Activated CD4-positive, alpha-beta memory T cell treated with anti-CD3 and anti-CD28 coated beads for 36 hours (primary cell): ENCODE results near the gene GIMAP7. TPM values are rescaled to one million over a fixed set of nuclear protein-coding genes. Genes with fewer than 3 reads are reported as not detected.
"Not testable (repeated sequence)": the region's sequence is repeated elsewhere in the genome, so short reads cannot be mapped to it uniquely, and the experiment has no call there.

ENCODE experiments used
- CTCF ChIA-PET: fragments of 350-600 bp; sonication (Branson Sonifier 250); formaldehyde crosslinking; loops from one replicate; lab custom pipeline; 2021; ENCODE audit warnings: antibody characterized with exemption, inconsistent platforms; lab: Charles Lee
- POLR2A ChIA-PET: fragments of 350-600 bp; sonication (Branson Sonifier 250); formaldehyde crosslinking; loops from one replicate; lab custom pipeline; 2021; ENCODE audit warnings: antibody characterized with exemption; lab: Charles Lee
- DNase-seq: peaks from one replicate; pipeline ENCODE4 v3.0.0-alpha.2; 2020
- H3K27ac Mint-ChIP-seq: one replicate; pipeline ENCODE4 v1.8.0; 2021; ENCODE audit warnings: mixed read lengths
- H3K27me3 Mint-ChIP-seq: one replicate; pipeline ENCODE4 v1.8.0; 2021; ENCODE audit warnings: mixed read lengths
- H3K36me3 Mint-ChIP-seq: one replicate; pipeline ENCODE4 v1.8.0; 2021; ENCODE audit warnings: mixed read lengths
- H3K4me1 Mint-ChIP-seq: one replicate; pipeline ENCODE4 v1.8.0; 2021; ENCODE audit warnings: low read depth, mixed read lengths
- H3K4me3 Mint-ChIP-seq: one replicate; pipeline ENCODE4 v1.8.0; 2021; ENCODE audit warnings: mild to moderate bottlenecking, mixed read lengths
- H3K9me3 Mint-ChIP-seq: one replicate; pipeline ENCODE4 v1.8.0; 2021; ENCODE audit warnings: mixed read lengths
- intact Hi-C: fragments of 100-400 bp; cut with micrococcal nuclease; formaldehyde crosslinking; loops from one replicate; pipeline ENCODE4 v1.15.1; 2023
- total RNA-seq, 2 experiments: library from RNA; stranded (reverse); gene quantifications; one replicate each; pipeline ENCODE4 v1.2.3, GENCODE V29; 2021

Gene GIMAP7
- total RNA-seq, 2 experiments from 2014 or later: 42.5 to 44.1 TPM

DNA sequence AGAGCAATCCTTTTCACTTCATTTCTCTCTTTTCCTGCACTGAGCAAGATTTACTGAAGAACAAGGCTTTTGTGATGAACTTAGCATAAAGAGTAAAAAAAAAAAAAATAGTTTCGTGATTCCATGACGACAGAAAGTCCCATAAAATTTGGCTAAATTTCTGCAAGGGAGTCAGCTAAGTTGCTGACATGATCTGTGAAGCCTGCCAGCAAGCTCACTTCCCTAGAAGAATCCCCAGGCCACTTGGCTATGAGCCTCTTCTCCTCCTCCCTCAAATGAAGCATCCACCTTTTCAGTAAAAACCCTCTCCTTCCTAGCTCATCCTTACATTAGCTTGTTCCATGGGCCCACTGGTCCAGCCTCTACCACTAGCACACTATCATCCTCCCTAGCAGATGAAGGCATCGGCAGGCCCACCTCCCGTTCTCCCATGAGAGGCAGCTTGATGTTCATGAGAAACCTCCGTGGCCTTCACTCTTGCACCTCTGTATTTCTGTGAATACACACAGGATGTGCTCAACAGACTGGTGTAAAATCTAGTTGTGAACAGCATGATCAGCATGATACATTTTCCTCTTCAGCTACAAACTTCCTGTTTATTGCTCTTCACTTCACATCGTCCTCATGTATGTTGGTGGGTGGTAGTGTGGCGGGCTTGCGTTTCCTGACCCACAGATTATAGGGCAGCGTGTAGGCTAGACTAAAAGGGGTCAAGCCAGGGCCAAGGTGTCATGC lies 33.3 kb upstream of the GIMAP7 start:
- ChIA-PET CTCF (interaction anchor here (1.0 to 1.9 kb wide), 9 partner anchors 21 to 275 kb away, joined by 3 to 5 read pairs (median 4); partner anchors contain the start of genes GIMAP2, GIMAP4, GIMAP6 and GIMAP8), POLR2A (interaction anchor here (0.6 to 4.6 kb wide), 13 partner anchors 15 to 274 kb away, joined by 3 to 32 read pairs (median 3); partner anchors contain the start of genes GIMAP1, GIMAP7 and GIMAP8)
- no peaks in the 10 kb centered on the region for H3K9me3 Mint-ChIP-seq
- H3K4me1 Mint-ChIP-seq: peaks cover 94% of the 10 kb centered on the region
- H3K27me3 Mint-ChIP-seq: no peaks in the 10 kb centered on the region
- peak overlapping the region; percentile 83 for H3K4me3 Mint-ChIP-seq
- H3K27ac Mint-ChIP-seq: peak overlapping the region; percentile 99
- peaks cover 11% of the 10 kb centered on the region for H3K36me3 Mint-ChIP-seq
- intact Hi-C loops: loop anchor here (1.0 to 5.0 kb wide), 3 partner anchors 22 to 36 kb away; no protein-coding TSS in a partner anchor
- DNase-seq: peak; percentile 63

DNA sequence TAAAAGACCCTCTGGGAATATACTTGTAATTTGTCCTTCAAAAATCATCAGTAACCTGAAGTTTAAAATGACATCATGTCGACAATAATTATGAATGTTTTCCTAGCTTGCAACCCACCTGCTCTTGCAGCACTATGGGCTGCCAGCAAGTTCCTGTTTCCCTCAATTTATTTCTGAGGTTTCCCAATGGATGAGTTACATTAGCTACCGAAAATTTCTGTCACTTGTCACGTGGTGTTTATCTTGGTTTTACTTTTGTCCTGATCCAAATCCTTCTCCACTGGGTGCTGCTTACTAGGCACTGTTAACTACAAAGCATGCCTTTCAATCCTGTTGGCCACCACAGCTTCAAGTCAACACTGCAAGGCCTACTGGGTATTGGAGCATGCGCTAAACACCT lies 32.8 kb upstream of the GIMAP7 start:
- DNase-seq: no peak
- intact Hi-C loops: loop anchor here (1.0 to 5.0 kb wide), 3 partner anchors 21 to 35 kb away; no protein-coding TSS in a partner anchor
- Mint-ChIP-seq H3K27ac (peak overlapping the region; percentile 99), H3K4me3 (peak overlapping the region; percentile 83), H3K27me3 (no peaks in the 10 kb centered on the region), H3K4me1 (peaks cover 92% of the 10 kb centered on the region), H3K36me3 (peaks cover 9% of the 10 kb centered on the region), H3K9me3 (no peaks in the 10 kb centered on the region)
- ChIA-PET CTCF (interaction anchor here (1.0 to 1.9 kb wide), 9 partner anchors 20 to 274 kb away, joined by 3 to 5 read pairs (median 4); partner anchors contain the start of genes GIMAP2, GIMAP4, GIMAP6 and GIMAP8), POLR2A (interaction anchor here (1.1 to 4.6 kb wide), 9 partner anchors 15 to 273 kb away, joined by 3 to 32 read pairs (median 3); partner anchors contain the start of genes GIMAP1, GIMAP7 and GIMAP8)

DNA sequence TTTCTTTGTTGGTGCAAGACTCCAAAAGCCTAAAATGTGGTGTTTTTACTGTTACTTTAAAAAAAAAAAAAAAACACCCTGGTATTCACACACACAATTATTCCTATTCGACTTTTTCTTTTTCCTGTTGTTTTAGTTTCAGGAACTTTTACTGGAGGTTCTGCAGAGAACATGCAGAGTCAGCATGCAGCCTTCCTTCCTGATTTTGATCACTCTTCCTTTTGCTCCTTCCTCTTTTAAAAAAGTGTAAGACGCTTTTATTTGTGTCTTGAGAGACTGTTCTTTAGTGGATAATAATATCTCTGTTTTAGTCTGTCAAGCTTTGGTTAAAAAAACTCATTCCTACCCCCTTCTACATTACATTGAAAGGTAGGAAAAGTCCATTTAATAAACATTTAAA lies 31.2 kb upstream of the GIMAP7 start:
- H3K9me3 Mint-ChIP-seq, DNase-seq, H3K27me3 Mint-ChIP-seq, H3K36me3 Mint-ChIP-seq: not testable (repeated sequence)
- Mint-ChIP-seq H3K4me1 (peaks cover 92% of the 10 kb centered on the region), H3K4me3 (peak overlapping the region; percentile 61), H3K27ac (peak overlapping the region; percentile 99)
- ChIA-PET CTCF (interaction anchor here (1.7 kb wide), 1 partner anchor 34 kb away, joined by 9 read pairs; no protein-coding TSS in a partner anchor), POLR2A (interaction anchor here (1.2 kb wide), 1 partner anchor 31 kb away, joined by 3 read pairs; the partner anchor contains the start of gene GIMAP7)
- intact Hi-C loops: loop anchor here (5.0 kb wide), 1 partner anchor 34 kb away; no protein-coding TSS in a partner anchor

DNA sequence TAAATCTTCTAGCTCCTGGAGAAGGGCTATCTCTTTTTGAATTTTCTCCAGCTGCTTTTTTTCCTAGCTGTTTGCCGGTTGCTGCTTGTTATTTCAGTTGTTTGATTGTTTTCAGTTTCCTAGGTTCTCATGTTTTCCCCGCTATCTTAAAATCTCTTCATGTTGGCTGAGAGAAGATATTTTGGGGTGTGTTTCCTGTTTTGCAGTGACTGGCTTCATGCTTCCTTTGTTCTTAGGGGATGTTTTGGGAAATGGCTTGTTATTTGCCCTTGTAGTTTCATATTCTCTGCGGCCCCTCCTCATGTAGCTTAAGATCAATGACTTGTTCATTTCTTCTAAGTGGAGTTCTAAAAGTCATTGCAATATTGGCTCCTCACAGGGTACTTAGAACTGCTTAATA lies 30.6 kb upstream of the GIMAP7 start:
- intact Hi-C loops: loop anchor here (5.0 kb wide), 1 partner anchor 33 kb away; no protein-coding TSS in a partner anchor
- ChIA-PET POLR2A (interaction anchor here (1.2 kb wide), 1 partner anchor 31 kb away, joined by 3 read pairs; the partner anchor contains the start of gene GIMAP7), CTCF (interaction anchor here (1.3 to 1.7 kb wide), 2 partner anchors 24 to 35 kb away, joined by 3 to 9 read pairs; no protein-coding TSS in a partner anchor)
- not testable (repeated sequence) for H3K27me3 Mint-ChIP-seq, H3K36me3 Mint-ChIP-seq, DNase-seq, H3K9me3 Mint-ChIP-seq
- Mint-ChIP-seq H3K27ac (peak overlapping the region; percentile 99), H3K4me3 (peak overlapping the region; percentile 61), H3K4me1 (peaks cover 90% of the 10 kb centered on the region)

DNA sequence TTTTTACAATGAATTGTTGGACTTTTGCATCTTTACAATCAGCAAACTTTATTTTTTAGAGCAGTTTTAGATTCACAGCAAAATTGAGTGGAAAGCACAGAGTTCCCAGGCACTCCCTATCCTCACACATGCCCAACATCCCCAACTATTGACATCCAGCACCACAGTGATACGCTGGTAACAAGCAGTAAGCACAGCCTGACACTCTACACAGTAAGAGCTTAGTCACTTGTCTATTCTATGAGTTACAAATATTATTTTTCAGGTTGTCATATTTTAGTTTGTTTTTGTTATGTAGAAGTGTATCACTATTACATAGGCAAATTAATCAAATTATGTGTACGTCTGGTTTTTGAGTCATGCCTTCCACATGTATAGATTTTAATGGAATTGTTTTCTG lies 27.0 kb upstream of the GIMAP7 start:
- ChIA-PET POLR2A (no interaction called here), CTCF (no interaction called here)
- Mint-ChIP-seq H3K4me3 (no peak overlapping the region), H3K36me3 (peaks cover 10% of the 10 kb centered on the region), H3K4me1 (peaks cover 70% of the 10 kb centered on the region), H3K27me3 (no peaks in the 10 kb centered on the region), H3K27ac (no peak overlapping the region), H3K9me3 (peaks cover 12% of the 10 kb centered on the region)
- intact Hi-C loops: loop anchor here (1.0 kb wide), 1 partner anchor 15 kb away; no protein-coding TSS in a partner anchor
- no peak for DNase-seq

DNA sequence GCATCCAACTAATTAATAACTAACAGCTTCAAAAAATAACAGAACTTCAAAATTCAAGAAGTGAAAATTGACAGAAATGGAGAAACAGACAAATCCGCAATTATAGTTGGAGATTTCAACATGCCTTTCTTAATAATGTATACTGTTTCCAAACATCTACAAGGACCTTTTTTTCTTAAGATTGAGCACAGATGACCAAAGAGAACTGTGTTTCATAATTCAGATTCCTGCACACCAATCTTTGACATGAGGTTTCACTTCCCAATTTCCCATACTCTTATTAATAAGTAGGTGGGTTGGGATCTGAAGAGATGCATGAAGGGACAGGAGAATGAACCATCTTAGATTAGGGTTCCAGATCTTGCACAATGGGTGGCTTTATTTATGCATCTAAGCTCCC lies 24.9 kb upstream of the GIMAP7 start:
- Mint-ChIP-seq H3K36me3 (peaks cover 13% of the 10 kb centered on the region), H3K9me3 (peaks cover 14% of the 10 kb centered on the region), H3K27me3 (no peaks in the 10 kb centered on the region), H3K27ac (no peak overlapping the region), H3K4me3 (no peak overlapping the region), H3K4me1 (peaks cover 56% of the 10 kb centered on the region)
- intact Hi-C loops: no loop called here
- DNase-seq: no peak
- ChIA-PET POLR2A (no interaction called here), CTCF (no interaction called here)

DNA sequence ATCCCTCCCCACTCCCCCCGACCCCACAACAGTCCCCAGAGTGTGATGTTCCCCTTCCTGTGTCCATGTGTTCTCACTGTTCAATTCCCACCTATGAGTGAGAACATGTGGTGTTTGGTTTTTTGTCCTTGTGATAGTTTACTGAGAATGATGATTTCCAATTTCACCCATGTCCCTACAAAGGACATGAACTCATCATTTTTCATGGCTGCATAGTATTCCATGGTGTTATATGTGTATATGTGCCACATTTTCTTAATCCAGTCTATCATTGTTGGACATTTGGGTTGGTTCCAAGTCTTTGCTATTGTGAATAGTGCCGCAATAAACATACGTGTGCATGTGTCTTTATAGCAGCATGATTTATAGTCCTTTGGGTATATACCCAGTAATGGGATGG lies 21.2 kb upstream of the GIMAP7 start:
- H3K4me3 Mint-ChIP-seq, CTCF ChIA-PET, intact Hi-C loops, H3K27ac Mint-ChIP-seq, POLR2A ChIA-PET, DNase-seq, H3K27me3 Mint-ChIP-seq: not testable (repeated sequence)
- H3K36me3 Mint-ChIP-seq: peaks cover 19% of the 10 kb centered on the region
- peaks cover 24% of the 10 kb centered on the region for H3K9me3 Mint-ChIP-seq
- H3K4me1 Mint-ChIP-seq: peaks cover 47% of the 10 kb centered on the region

DNA sequence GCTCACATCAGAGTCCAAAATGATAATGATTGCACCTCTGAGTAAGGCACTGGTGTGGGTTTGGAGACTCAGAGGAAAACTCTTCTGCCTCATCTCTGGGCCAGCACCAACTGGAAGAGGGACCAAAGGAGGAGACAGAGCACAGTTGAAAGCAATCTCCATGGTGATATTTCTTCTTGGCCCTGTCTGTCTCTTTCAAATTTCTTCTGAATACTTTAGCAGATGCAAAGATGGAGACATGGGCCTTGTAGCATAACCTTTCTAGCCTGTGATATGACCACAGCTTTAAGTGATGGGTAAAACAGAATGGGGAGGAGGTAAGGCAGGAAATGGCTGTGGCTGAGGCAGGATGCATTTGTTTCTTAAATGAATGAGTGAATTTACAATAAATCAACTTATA lies 12.2 kb upstream of the GIMAP7 start:
- Mint-ChIP-seq H3K27ac (peak overlapping the region; percentile 98), H3K4me1 (peaks cover 82% of the 10 kb centered on the region), H3K36me3 (peaks cover 31% of the 10 kb centered on the region), H3K4me3 (peak overlapping the region; percentile 36), H3K27me3 (no peaks in the 10 kb centered on the region), H3K9me3 (peaks cover 39% of the 10 kb centered on the region)
- ChIA-PET POLR2A (interaction anchor here (0.7 to 3.8 kb wide), 5 partner anchors 13 to 56 kb away, joined by 4 to 42 read pairs (median 6); partner anchors contain the start of genes GIMAP7 and GIMAP8), CTCF (interaction anchor here (1.1 to 1.9 kb wide), 5 partner anchors 8 to 255 kb away, joined by 3 to 12 read pairs (median 5); no protein-coding TSS in a partner anchor)
- intact Hi-C loops: loop anchor here (1.0 to 5.0 kb wide), 3 partner anchors 14 to 255 kb away; partner anchors contain the start of gene GIMAP8
- DNase-seq: peak; percentile 62

DNA sequence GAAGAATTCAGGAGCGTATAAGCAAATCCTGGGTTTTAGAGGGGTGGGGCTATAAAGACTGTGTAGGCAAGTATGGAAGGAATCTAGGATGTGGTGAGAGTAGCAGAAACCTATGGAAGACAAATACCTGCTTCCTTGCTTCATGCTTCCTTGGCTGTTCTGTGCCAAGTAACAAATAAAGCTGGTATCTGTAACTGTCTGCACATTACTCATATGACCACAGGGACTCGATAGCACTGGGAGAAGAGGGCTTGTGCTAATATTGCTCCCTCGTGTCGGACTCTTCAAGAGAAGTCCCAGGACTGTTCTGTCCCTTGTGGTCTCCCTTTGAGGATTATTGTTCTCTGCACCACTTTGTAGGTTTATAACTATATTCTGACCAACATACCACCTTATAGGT lies 11.5 kb upstream of the GIMAP7 start:
- H3K27me3 Mint-ChIP-seq: no peaks in the 10 kb centered on the region
- peaks cover 28% of the 10 kb centered on the region for H3K36me3 Mint-ChIP-seq
- CTCF ChIA-PET: interaction anchor here (1.1 to 2.1 kb wide), 5 partner anchors 8 to 254 kb away, joined by 3 to 12 read pairs (median 5); partner anchors contain the start of gene GIMAP7
- peaks cover 84% of the 10 kb centered on the region for H3K4me1 Mint-ChIP-seq
- intact Hi-C loops: loop anchor here (1.0 to 5.0 kb wide), 4 partner anchors 11 to 254 kb away; partner anchors contain the start of genes GIMAP7 and GIMAP8
- peak overlapping the region; percentile 36 for H3K4me3 Mint-ChIP-seq
- POLR2A ChIA-PET: interaction anchor here (1.5 to 3.8 kb wide), 3 partner anchors 12 to 54 kb away, joined by 5 to 42 read pairs (median 19); partner anchors contain the start of genes GIMAP7 and GIMAP8
- H3K27ac Mint-ChIP-seq: peak overlapping the region; percentile 98
- no peak for DNase-seq
- peaks cover 34% of the 10 kb centered on the region for H3K9me3 Mint-ChIP-seq

DNA sequence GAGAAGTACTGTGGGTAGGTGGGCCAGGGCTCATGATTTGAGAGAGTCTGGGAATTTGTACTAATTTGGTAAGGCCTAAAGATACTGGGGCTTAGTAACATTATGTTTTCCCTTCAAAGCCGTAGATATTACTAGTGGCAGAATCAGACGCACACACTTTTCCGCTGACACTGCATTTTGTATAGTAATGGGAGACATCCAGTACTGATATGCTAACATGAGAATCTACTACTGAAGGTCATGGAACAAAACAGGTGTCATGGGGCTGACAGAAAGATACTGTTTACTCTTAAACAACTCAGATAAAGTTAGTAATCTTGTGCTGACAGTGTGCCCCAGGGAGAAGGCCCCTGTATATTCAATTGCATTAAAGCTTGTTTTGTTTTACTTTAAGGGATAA lies 11.1 kb upstream of the GIMAP7 start:
- H3K27ac Mint-ChIP-seq: peak overlapping the region; percentile 98
- H3K4me3 Mint-ChIP-seq: peak overlapping the region; percentile 36
- peaks cover 27% of the 10 kb centered on the region for H3K36me3 Mint-ChIP-seq
- H3K9me3 Mint-ChIP-seq: peaks cover 31% of the 10 kb centered on the region
- ChIA-PET CTCF (interaction anchor here (0.7 to 2.1 kb wide), 5 partner anchors 10 to 253 kb away, joined by 3 to 9 read pairs (median 5); partner anchors contain the start of gene GIMAP7), POLR2A (interaction anchor here (2.0 to 3.8 kb wide), 3 partner anchors 11 to 54 kb away, joined by 7 to 42 read pairs (median 19); partner anchors contain the start of genes GIMAP7 and GIMAP8)
- intact Hi-C loops: loop anchor here (1.0 to 5.0 kb wide), 4 partner anchors 11 to 254 kb away; partner anchors contain the start of genes GIMAP7 and GIMAP8
- peaks cover 86% of the 10 kb centered on the region for H3K4me1 Mint-ChIP-seq
- H3K27me3 Mint-ChIP-seq: no peaks in the 10 kb centered on the region
- peak; percentile 58 for DNase-seq

DNA sequence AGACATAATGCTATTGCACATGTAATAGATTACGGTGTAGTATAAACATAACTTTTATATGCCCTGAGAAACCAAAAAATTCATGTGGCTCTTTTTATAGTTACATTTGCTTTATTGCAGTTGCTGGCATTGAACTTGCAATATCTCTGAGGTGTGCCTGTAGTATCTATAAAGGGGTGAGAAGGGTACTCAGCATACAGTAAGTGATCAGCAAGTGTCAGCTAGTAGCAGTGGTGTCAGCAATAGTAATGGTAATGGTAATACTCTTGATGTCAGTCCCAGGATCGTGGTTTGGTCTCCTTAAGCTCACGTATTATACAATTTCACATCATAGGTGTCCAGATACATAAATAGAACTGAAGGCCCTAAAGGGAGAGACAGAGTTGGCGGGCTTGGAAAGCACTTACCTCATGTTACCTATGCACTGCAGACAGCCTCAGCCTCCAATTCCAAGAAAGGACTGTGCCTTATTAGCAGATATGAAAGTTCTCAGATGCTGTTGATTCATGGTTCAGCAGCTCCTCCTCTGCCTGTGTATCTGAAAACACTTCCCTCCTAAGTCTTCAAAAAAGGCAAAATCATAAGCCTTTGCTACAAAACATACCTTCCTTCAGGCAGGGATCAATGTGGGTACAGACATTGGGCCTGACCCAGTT lies 6.6 kb upstream of the GIMAP7 start:
- CTCF ChIA-PET: interaction anchor here (1.3 to 1.8 kb wide), 3 partner anchors 24 to 59 kb away, joined by 3 to 7 read pairs (median 3); no protein-coding TSS in a partner anchor
- Mint-ChIP-seq H3K27ac (peak overlapping the region; percentile 88), H3K4me1 (peaks cover 90% of the 10 kb centered on the region), H3K4me3 (peak overlapping the region; percentile 71), H3K9me3 (peaks cover 3% of the 10 kb centered on the region), H3K27me3 (no peaks in the 10 kb centered on the region), H3K36me3 (no peaks in the 10 kb centered on the region)
- peak; percentile 33 for DNase-seq
- POLR2A ChIA-PET: interaction anchor here (1.4 kb wide), 1 partner anchor 61 kb away, joined by 4 read pairs; no protein-coding TSS in a partner anchor
- intact Hi-C loops: no loop called here
